ENCODE measurements around the gene WWOX. TPM values are rescaled to one million over a fixed set of nuclear protein-coding genes. Genes with fewer than 3 reads are reported as not detected.

The WWOX gene
- total RNA-seq, 1 donor, result 24.2 TPM

DNA sequence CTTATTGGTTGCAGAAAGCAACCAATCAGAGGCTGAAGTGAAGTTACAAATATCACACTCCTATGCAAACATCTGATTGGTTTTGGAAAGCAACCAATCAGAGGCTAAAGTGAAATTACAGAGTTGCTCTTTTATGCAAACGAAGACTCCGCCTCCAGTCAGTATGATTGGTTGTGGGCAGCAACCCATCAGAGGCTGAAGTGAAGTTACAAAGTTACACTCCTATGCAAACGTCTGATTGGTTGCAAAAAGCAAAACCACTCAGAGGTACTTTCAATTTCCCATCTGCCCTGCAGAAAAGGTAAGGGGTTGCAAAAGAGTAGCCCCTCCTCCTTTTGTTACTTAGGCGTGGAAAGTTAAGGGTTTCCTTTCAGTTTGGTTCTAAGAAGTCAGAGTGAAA is 803.8 kb downstream of the WWOX start:
- H3K4me3 ChIP-seq (ENCODE audit: low read depth, low read length), result no peak overlapping the region
- DNase-seq (ENCODE audit: low read depth), result no peak
- TF ChIP-seq, protein P1, sequence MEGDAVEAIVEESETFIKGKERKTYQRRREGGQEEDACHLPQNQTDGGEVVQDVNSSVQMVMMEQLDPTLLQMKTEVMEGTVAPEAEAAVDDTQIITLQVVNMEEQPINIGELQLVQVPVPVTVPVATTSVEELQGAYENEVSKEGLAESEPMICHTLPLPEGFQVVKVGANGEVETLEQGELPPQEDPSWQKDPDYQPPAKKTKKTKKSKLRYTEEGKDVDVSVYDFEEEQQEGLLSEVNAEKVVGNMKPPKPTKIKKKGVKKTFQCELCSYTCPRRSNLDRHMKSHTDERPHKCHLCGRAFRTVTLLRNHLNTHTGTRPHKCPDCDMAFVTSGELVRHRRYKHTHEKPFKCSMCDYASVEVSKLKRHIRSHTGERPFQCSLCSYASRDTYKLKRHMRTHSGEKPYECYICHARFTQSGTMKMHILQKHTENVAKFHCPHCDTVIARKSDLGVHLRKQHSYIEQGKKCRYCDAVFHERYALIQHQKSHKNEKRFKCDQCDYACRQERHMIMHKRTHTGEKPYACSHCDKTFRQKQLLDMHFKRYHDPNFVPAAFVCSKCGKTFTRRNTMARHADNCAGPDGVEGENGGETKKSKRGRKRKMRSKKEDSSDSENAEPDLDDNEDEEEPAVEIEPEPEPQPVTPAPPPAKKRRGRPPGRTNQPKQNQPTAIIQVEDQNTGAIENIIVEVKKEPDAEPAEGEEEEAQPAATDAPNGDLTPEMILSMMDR (IDR thresholded peaks at IDR 0.05; ENCODE audit: insufficient read depth, low read length), result no peak

DNA sequence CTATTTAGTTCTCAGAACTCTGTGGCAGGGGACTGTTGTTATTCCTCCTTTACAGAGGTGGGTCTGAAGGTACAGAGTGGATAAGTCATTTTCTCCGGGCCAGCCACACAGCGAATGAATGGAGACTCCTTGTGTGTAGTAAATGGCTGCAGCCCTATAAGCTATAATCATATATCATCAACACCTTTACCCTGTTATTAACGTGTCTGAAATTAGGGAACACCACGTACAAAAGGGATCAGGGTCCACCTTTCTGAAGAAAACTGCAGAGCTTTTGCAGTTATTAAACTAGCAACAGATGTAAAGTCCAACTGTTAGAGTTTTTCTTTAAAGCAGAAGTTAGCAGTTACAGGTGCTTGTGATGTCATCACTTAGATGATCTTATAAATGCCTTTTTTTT is 804.4 kb downstream of the WWOX start:
- TF ChIP-seq, protein P1 (IDR thresholded peaks at IDR 0.05; ENCODE audit: insufficient read depth, low read length), result no peak
- DNase-seq (ENCODE audit: low read depth), result no peak
- H3K4me3 ChIP-seq (ENCODE audit: low read depth, low read length), result no peak overlapping the region

DNA sequence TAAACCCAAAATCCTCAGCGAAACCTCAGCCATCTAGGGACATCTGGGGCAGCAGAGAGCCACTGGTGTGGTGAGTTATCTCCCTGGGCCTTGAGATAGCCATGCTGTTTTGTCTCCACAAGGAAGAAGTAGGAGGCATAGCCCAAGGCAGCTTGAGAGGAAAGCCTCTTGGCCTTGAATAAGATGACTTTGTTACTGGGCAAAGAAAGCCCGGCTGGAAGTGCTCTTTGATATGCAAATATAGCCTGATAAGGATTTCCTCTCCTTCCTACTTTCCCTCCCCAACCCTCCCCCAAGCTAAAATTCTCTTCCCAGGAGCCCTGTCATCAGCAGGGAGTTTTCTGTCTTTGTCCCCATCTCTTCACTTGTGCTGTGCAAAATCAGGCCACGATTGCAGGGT is 806.7 kb downstream of the WWOX start:
- no peak for DNase-seq (ENCODE audit: low read depth)
- TF ChIP-seq, protein P1 (IDR thresholded peaks at IDR 0.05; ENCODE audit: insufficient read depth, low read length), result no peak
- H3K4me3 ChIP-seq (ENCODE audit: low read depth, low read length), result no peak overlapping the region

DNA sequence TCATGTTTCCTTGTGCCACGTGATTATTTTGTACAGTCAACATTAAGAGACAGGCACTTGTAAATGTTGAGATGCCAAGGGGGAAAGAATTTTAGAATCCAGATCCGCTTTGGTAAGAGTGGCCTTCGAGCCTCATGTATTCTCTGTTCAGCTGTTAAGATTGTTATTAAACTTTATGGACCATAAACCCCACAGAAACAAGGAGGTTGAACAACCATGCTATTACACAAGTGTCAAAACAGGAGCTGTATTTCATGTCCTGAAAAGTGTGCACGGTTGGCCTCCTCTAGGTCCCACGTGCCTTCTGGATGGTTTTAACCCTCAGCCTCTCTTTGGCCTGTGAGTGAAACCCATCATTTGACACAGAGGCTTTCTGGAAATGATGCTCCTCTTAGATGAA is 809.8 kb downstream of the WWOX start:
- DNase-seq (ENCODE audit: low read depth), result no peak
- TF ChIP-seq, protein P1 (IDR thresholded peaks at IDR 0.05; ENCODE audit: insufficient read depth, low read length), result no peak
- no peak overlapping the region for H3K4me3 ChIP-seq (ENCODE audit: low read depth, low read length)

DNA sequence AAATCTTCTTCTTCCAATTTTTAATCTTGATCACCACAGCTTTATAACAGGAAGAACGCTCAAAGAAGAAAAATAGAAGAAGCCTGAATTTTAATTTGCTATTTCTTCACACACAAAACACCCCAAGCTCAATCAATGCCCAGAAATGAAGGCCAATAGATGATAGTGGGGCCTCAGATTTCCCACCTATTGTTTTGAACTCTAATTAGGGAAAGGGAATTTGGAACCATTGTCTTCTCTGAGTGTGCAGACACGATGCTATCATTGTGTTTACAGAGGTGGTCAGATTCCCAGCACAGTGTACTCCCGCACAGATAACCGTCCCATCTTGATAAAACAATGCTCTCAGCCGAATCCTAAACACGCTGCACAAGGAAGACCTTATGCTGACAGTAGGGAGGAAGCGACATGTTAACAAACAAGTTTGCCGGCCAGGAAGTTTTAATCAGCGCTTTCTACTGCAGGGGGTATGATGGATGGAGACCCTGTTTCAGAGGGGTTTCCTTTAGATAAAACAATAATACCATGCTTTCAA is 816.4 kb downstream of the WWOX start:
- TF ChIP-seq, protein P1 (IDR thresholded peaks at IDR 0.05; ENCODE audit: insufficient read depth, low read length), result no peak
- no peak overlapping the region for H3K4me3 ChIP-seq (ENCODE audit: low read depth, low read length)
- no peak for DNase-seq (ENCODE audit: low read depth)

DNA sequence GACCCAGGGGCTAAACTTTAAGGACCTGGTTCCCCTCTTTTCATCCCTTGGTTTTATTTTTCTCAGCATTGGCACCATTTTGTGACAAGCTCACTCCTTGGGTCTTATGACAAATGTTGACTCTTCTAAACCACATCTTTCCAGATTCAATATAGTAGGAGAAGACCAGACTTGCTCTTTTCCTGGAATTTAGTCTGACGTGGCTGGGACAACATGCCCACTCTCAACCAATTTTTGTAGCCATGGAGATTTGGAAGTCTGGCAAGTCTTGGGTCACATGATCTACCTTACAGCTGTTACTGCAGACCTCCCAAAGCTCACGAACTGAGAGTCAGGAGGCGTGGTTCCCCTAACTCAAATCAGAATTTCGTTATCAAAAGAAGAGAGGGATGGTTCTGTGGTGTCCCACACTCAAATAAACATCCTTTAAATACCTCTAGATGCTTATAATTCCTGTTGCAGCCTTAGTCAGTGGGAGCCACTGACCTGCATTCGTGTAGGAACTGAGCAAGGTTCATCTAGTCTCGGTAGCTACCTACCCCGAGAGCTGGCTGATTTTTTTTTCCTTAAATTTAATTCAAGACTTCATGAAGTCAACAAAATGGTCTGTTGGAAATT is 817.6 kb downstream of the WWOX start:
- no peak for DNase-seq (ENCODE audit: low read depth)
- no peak overlapping the region for H3K4me3 ChIP-seq (ENCODE audit: low read depth, low read length)
- TF ChIP-seq, protein P1 (IDR thresholded peaks at IDR 0.05; ENCODE audit: insufficient read depth, low read length), result no peak
